HEK293 (cell line): Measurements from ENCODE around the gene CARD10.

Experiments used
- CTCF ChIA-PET: fragments of 350-600 bp; formaldehyde crosslinking; extraction: SDS; loops from one replicate; lab custom pipeline; 2021; ENCODE audit warnings: antibody characterized with exemption; lab: Yijun Ruan, JAX
- POLR2A ChIA-PET: fragments of 300-600 bp; formaldehyde crosslinking; extraction: SDS; loops from one replicate; lab custom pipeline; 2020; ENCODE audit warnings: antibody characterized with exemption, inconsistent platforms; lab: Yijun Ruan, JAX
- H3K27ac ChIP-seq: fragments of 200-500 bp; sonication (Bioruptor generic); 2 replicates; pipeline ENCODE4 v1.5.1; 2014; ENCODE audit warnings: low read depth, low read length, control low read depth, inconsistent platforms; ENCODE audit errors: extremely low read depth
- H3K36me3 ChIP-seq, 2 experiments: fragments of 200-500 bp in 1 of 2; sonication (Bioruptor generic) in 1 of 2; 1 replicate in 1 of 2; 2 replicates in 1 of 2; pipeline ENCODE4 v1.5.1; 2014 to 2017; ENCODE audit warnings: inconsistent platforms in 2 of 2, low read length in 2 of 2; ENCODE audit not compliant: control insufficient read depth in 2 of 2, insufficient read depth in 1 of 2
- H3K4me1 ChIP-seq: fragments of 200-500 bp; sonication (Bioruptor generic); 2 replicates; pipeline ENCODE4 v1.5.1; 2014; ENCODE audit warnings: mild to moderate bottlenecking, low read length, inconsistent platforms; ENCODE audit not compliant: control insufficient read depth, insufficient read depth
- H3K4me3 ChIP-seq: 2 replicates; pipeline ENCODE4 v1.5.1; 2011; ENCODE audit warnings: low read depth, mild to moderate bottlenecking, control low read depth, low read length, moderate library complexity
- H3K9me3 ChIP-seq: fragments of 200-500 bp; sonication (Bioruptor generic); 2 replicates; pipeline ENCODE4 v1.5.1; 2014; ENCODE audit warnings: low read depth, low read length, inconsistent platforms; ENCODE audit not compliant: control insufficient read depth, insufficient read depth
- BCL11B ChIP-seq: fragments of 450-650 bp; formaldehyde crosslinking; IDR thresholded peaks from 2 replicates; pipeline ENCODE4 v1.5.1; 2016; ENCODE audit warnings: low read depth, missing biosample characterization, missing genetic modification characterization
- FEZF1 ChIP-seq: fragments of 450-650 bp; formaldehyde crosslinking; IDR thresholded peaks from 2 replicates; pipeline ENCODE4 v1.5.1; 2016; ENCODE audit warnings: missing biosample characterization, missing genetic modification characterization
- GLIS2 ChIP-seq: fragments of 450-650 bp; formaldehyde crosslinking; IDR thresholded peaks from 2 replicates; pipeline ENCODE4 v1.5.1; 2016; ENCODE audit warnings: missing biosample characterization, missing genetic modification characterization
- KLF1 ChIP-seq: fragments of 450-650 bp; formaldehyde crosslinking; IDR thresholded peaks from 2 replicates; pipeline ENCODE4 v1.5.1; 2016; ENCODE audit warnings: missing biosample characterization, missing genetic modification characterization
- KLF10 ChIP-seq: fragments of 450-650 bp; IDR thresholded peaks from 2 replicates; pipeline ENCODE4 v1.5.1; 2018; ENCODE audit warnings: missing biosample characterization, mild to moderate bottlenecking, missing genetic modification characterization
- KLF9 ChIP-seq: fragments of 450-650 bp; formaldehyde crosslinking; IDR thresholded peaks from 2 replicates; pipeline ENCODE4 v1.5.1; 2016; ENCODE audit warnings: missing biosample characterization, missing genetic modification characterization, low read depth
- PATZ1 ChIP-seq: fragments of 450-650 bp; formaldehyde crosslinking; IDR thresholded peaks from 2 replicates; pipeline ENCODE4 v1.5.1; 2016; ENCODE audit warnings: missing biosample characterization, missing genetic modification characterization
- SALL2 ChIP-seq: fragments of 450-650 bp; formaldehyde crosslinking; IDR thresholded peaks from 2 replicates; pipeline ENCODE4 v1.5.0; 2017; ENCODE audit warnings: missing biosample characterization, mild to moderate bottlenecking, missing genetic modification characterization, borderline replicate concordance
- SP3 ChIP-seq: fragments of 450-650 bp; formaldehyde crosslinking; IDR thresholded peaks from 2 replicates; pipeline ENCODE4 v1.5.1; 2016; ENCODE audit warnings: missing biosample characterization, missing genetic modification characterization
- SP7 ChIP-seq: fragments of 450-650 bp; formaldehyde crosslinking; IDR thresholded peaks from 2 replicates; pipeline ENCODE4 v1.5.1; 2016; ENCODE audit warnings: missing biosample characterization, missing genetic modification characterization
- ZBTB10 ChIP-seq: fragments of 450-650 bp; formaldehyde crosslinking; IDR thresholded peaks from 2 replicates; pipeline ENCODE4 v1.5.1; 2016; ENCODE audit warnings: missing biosample characterization, missing genetic modification characterization
- ZBTB44 ChIP-seq: fragments of 450-650 bp; IDR thresholded peaks from 2 replicates; pipeline ENCODE4 v1.5.1; 2018; ENCODE audit warnings: missing biosample characterization, mild to moderate bottlenecking, missing genetic modification characterization
- ZBTB49 ChIP-seq: fragments of 450-650 bp; formaldehyde crosslinking; IDR thresholded peaks from 2 replicates; pipeline ENCODE4 v1.5.1; 2016; ENCODE audit warnings: missing biosample characterization, missing genetic modification characterization, low read depth
- ZBTB7A ChIP-seq: fragments of 450-650 bp; formaldehyde crosslinking; IDR thresholded peaks from 2 replicates; pipeline ENCODE4 v1.5.1; 2016; ENCODE audit warnings: low read depth, missing biosample characterization, missing genetic modification characterization
- ZNF23 ChIP-seq: fragments of 450-650 bp; formaldehyde crosslinking; IDR thresholded peaks from 2 replicates; pipeline ENCODE4 v1.5.1; 2016; ENCODE audit warnings: missing biosample characterization, missing genetic modification characterization, borderline replicate concordance
- ZNF292 ChIP-seq: fragments of 450-650 bp; formaldehyde crosslinking; IDR thresholded peaks from 2 replicates; pipeline ENCODE4 v1.5.1; 2016; ENCODE audit warnings: low read depth, missing biosample characterization, missing genetic modification characterization, borderline replicate concordance
- ZNF335 ChIP-seq: fragments of 450-650 bp; formaldehyde crosslinking; conservative IDR thresholded peaks from 2 replicates; pipeline ENCODE4 v1.5.1; 2016; ENCODE audit warnings: missing biosample characterization, missing genetic modification characterization
- ZNF341 ChIP-seq: fragments of 450-650 bp; formaldehyde crosslinking; IDR thresholded peaks from 2 replicates; pipeline ENCODE4; 2016; ENCODE audit warnings: low read depth, missing biosample characterization, missing genetic modification characterization
- ZNF449 ChIP-seq: fragments of 450-650 bp; formaldehyde crosslinking; IDR thresholded peaks from 2 replicates; pipeline ENCODE4 v1.5.1; 2017; ENCODE audit warnings: missing biosample characterization, mild to moderate bottlenecking, missing genetic modification characterization, moderate library complexity
- ZNF548 ChIP-seq: fragments of 450-650 bp; formaldehyde crosslinking; IDR thresholded peaks from 2 replicates; pipeline ENCODE4 v1.5.1; 2016; ENCODE audit warnings: missing biosample characterization, missing genetic modification characterization
- ZNF580 ChIP-seq: fragments of 450-650 bp; formaldehyde crosslinking; IDR thresholded peaks from 2 replicates; pipeline ENCODE4 v1.5.1; 2016; ENCODE audit warnings: missing biosample characterization, missing genetic modification characterization
- ZNF596 ChIP-seq: fragments of 450-650 bp; IDR thresholded peaks from 2 replicates; pipeline ENCODE4 v1.5.0; 2018; ENCODE audit warnings: missing biosample characterization, mild to moderate bottlenecking, missing genetic modification characterization, moderate library complexity
- ZNF660 ChIP-seq: fragments of 450-650 bp; IDR thresholded peaks from 2 replicates; pipeline ENCODE4 v1.5.1; 2018; ENCODE audit warnings: missing biosample characterization, mild to moderate bottlenecking, missing genetic modification characterization
- ZNF785 ChIP-seq: fragments of 450-650 bp; formaldehyde crosslinking; IDR thresholded peaks from 2 replicates; pipeline ENCODE4 v1.5.1; 2016; ENCODE audit warnings: missing biosample characterization, missing genetic modification characterization

CARD10 gene

GRCh38 chr22:37519268-37520195 lies at the start of gene CARD10:
CARD10 (minus strand) TSS chr22:37519415; CDS start chr22:37519200, 215 bp downstream.
- peaks cover 0 to 16% of the 10 kb centered on the region in 2 experiments; a peak in 1 of 3 replicates for H3K36me3 ChIP-seq
- ChIA-PET CTCF (interaction anchor here (0.6 to 2.0 kb wide), 5 partner anchors 9 to 826 kb away, joined by 3 to 7 read pairs (median 4); no protein-coding TSS in a partner anchor), POLR2A (interaction anchor here (1.2 kb wide), 1 partner anchor 41 kb away, joined by 3 read pairs; the partner anchor contains the start of gene CDC42EP1)
- H3K4me3 ChIP-seq, result peak within 1 kb of the TSS; percentile 71
- peak within 1 kb of the TSS; percentile 68; the same call in 1 of the 2 replicates for H3K27ac ChIP-seq
- no peaks in the 10 kb centered on the region for H3K9me3 ChIP-seq
- H3K4me1 ChIP-seq, result peaks cover 4% of the 10 kb centered on the region
- peak; percentile 38; the same call in 1 of the 2 replicates for TF ChIP-seq KLF1 (tag by site-specific recombination)
- peak; percentile 51 for TF ChIP-seq KLF9 (tag by site-specific recombination)
- no peak for TF ChIP-seq SALL2
- TF ChIP-seq ZNF596 (tag by site-specific recombination), result 0 out of 2 replicates have a peak, but pooled peaks have one; percentile 6
- no peak for TF ChIP-seq ZNF580
- peak; percentile 34; the same call in 1 of the 2 replicates for TF ChIP-seq SP3 (tag by site-specific recombination)
- TF ChIP-seq ZBTB10, result 0 out of 2 replicates have a peak, but pooled peaks have one; percentile 28
- no peak for TF ChIP-seq ZNF548 (tag by site-specific recombination)
- peak; percentile 87 for TF ChIP-seq ZNF335
- no peak for TF ChIP-seq ZNF23 (tag by site-specific recombination)
- TF ChIP-seq ZNF341 (tag by site-specific recombination), result peak; percentile 49
- TF ChIP-seq ZBTB7A (tag by site-specific recombination), result peak; percentile 64; the same call in 1 of the 2 replicates
- TF ChIP-seq GLIS2 (tag by site-specific recombination), result peak; percentile 82
- TF ChIP-seq PATZ1 (tag by site-specific recombination), result peak; percentile 70
- no peak for TF ChIP-seq ZBTB49 (tag by site-specific recombination)
- TF ChIP-seq ZBTB44 (tag by site-specific recombination), result 0 out of 2 replicates have a peak, but pooled peaks have one; percentile 5
- TF ChIP-seq ZNF292 (tag by site-specific recombination), result no peak
- peak; percentile 51; the same call in 1 of the 2 replicates for TF ChIP-seq SP7 (tag by site-specific recombination)
- peak; percentile 91 for TF ChIP-seq KLF10 (tag by site-specific recombination)
- no peak for TF ChIP-seq ZNF660 (tag by site-specific recombination)
- no peak for TF ChIP-seq FEZF1 (tag by site-specific recombination)
- TF ChIP-seq ZNF449, result 0 out of 2 replicates have a peak, but pooled peaks have one; percentile 23
- TF ChIP-seq ZNF785 (tag by site-specific recombination), result no peak
- TF ChIP-seq BCL11B, result 0 out of 2 replicates have a peak, but pooled peaks have one; percentile 1
